Common myeloid progenitor, CD34-positive (primary cell): Measurements from ENCODE around the gene STPG1.

ENCODE experiments used
- CTCF ChIA-PET: fragments of 350-600 bp; sonication (Branson Sonifier 250); formaldehyde crosslinking; loops from one replicate; lab custom pipeline; 2021; ENCODE audit warnings: antibody characterized with exemption; lab: Charles Lee
- POLR2A ChIA-PET: fragments of 350-600 bp; sonication (Branson Sonifier 250); formaldehyde crosslinking; loops from one replicate; lab custom pipeline; 2021; ENCODE audit warnings: antibody characterized with exemption; lab: Charles Lee
- DNase-seq, 3 donors: peaks; one replicate each; pipeline versions ENCODE4 v3.0.0 to v3.0.0-alpha.2; 2013
- H3K27ac ChIP-seq, 2 experiments: 1 replicate in 1 of 2; 2 replicates in 1 of 2; pipeline ENCODE4 v1.7.0; 2013; ENCODE audit warnings: inconsistent platforms in 2 of 2, low read length in 2 of 2, mild to moderate bottlenecking in 2 of 2, low read depth in 1 of 2, moderate library complexity in 1 of 2; ENCODE audit not compliant: severe bottlenecking in 2 of 2, insufficient read depth in 1 of 2, poor library complexity in 1 of 2
- H3K27me3 ChIP-seq, 5 experiments: replicated peaks in 2 of 5; 1 replicate in 3 of 5; 2 replicates in 2 of 5; pipeline versions ENCODE4 v1.6.1 to v1.7.0; 2013; ENCODE audit warnings: low read length in 4 of 5, mild to moderate bottlenecking in 2 of 5, moderate library complexity in 2 of 5, inconsistent platforms in 1 of 5; ENCODE audit not compliant: insufficient read depth in 5 of 5, control insufficient read depth in 4 of 5
- H3K36me3 ChIP-seq, 4 experiments: 1 replicate in 2 of 4; 2 replicates in 2 of 4; pipeline versions ENCODE4 v1.6.1 to v1.7.0; 2013; ENCODE audit warnings: low read length in 3 of 4, control low read depth in 1 of 4, mild to moderate bottlenecking in 1 of 4; ENCODE audit not compliant: control insufficient read depth in 4 of 4, insufficient read depth in 4 of 4
- H3K4me1 ChIP-seq, 4 experiments: 1 replicate in 3 of 4; 2 replicates in 1 of 4; pipeline versions ENCODE4 v1.6.1 to v1.7.1; 2013; ENCODE audit warnings: low read length in 3 of 4, mild to moderate bottlenecking in 3 of 4, control low read depth in 1 of 4, inconsistent platforms in 1 of 4, moderate library complexity in 1 of 4; ENCODE audit not compliant: control insufficient read depth in 4 of 4, insufficient read depth in 4 of 4; ENCODE audit errors: control extremely low read depth in 1 of 4
- H3K4me3 ChIP-seq, 7 experiments: 1 replicate in 4 of 7; 2 replicates in 3 of 7; pipeline versions ENCODE4 v1.5.1 to v1.7.0; 2013; ENCODE audit warnings: mild to moderate bottlenecking in 7 of 7, low read length in 6 of 7, moderate library complexity in 6 of 7, inconsistent platforms in 2 of 7, low read depth in 2 of 7, control low read depth in 1 of 7; ENCODE audit not compliant: insufficient read depth in 4 of 7, control insufficient read depth in 1 of 7; ENCODE audit errors: extremely low read depth in 1 of 7
- H3K9me3 ChIP-seq, 5 experiments: 1 replicate in 4 of 5; 2 replicates in 1 of 5; pipeline versions ENCODE4 v1.6.1 to v1.7.1; 2013; ENCODE audit warnings: low read length in 4 of 5, mild to moderate bottlenecking in 2 of 5, inconsistent platforms in 1 of 5, low read depth in 1 of 5, moderate library complexity in 1 of 5; ENCODE audit not compliant: control insufficient read depth in 4 of 5, insufficient read depth in 2 of 5; ENCODE audit errors: control extremely low read depth in 1 of 5
- WGBS: methylation state at CpG from one replicate; pipeline ENCODE4 v1.1.5; 2013; ENCODE audit not compliant: insufficient coverage; 5-methylcytosine and 5-hydroxymethylcytosine counted together

The STPG1 gene

GRCh38 chr1:24339996-24340395, 73.6 kb downstream of the STPG1 start:
- CTCF ChIA-PET, result no interaction called here
- 100% methylated on average over 6 of the region's 8 CpGs for WGBS
- DNase-seq, result no peak

DNA sequence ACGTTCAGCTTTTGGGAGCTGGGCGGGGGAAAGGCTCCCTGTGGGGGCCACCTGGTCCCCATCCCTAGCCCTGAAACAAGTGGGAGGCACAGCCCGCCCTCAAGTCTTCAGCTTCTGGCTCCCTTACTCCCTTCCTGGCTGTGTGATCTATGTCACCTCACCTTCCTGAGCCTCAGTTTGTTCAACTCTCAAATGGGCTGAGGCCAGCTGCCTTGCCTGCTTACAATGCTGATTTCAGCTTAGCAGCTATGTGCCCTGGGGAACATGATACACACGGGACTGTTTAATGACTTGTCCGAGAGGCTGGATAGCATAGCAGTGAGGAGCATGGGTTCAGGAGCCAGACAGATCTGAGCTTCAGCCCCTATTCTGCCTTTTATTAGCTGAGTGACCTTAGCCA, 75.1 kb downstream of the STPG1 start:
- no peak overlapping the region for H3K27ac ChIP-seq
- no peaks in the 10 kb centered on the region for H3K36me3 ChIP-seq
- ChIA-PET CTCF (no interaction called here), POLR2A (interaction anchor here (0.6 kb wide), 1 partner anchor 34 kb away, joined by 3 read pairs; no protein-coding TSS in a partner anchor)
- H3K27me3 ChIP-seq, result peaks cover 0 to 2% (median 0%) of the 10 kb centered on the region in 5 experiments
- no peak overlapping the region for H3K4me3 ChIP-seq
- no peaks in the 10 kb centered on the region for H3K9me3 ChIP-seq
- H3K4me1 ChIP-seq, result peaks cover 0 to 5% (median 0%) of the 10 kb centered on the region in 4 experiments
- WGBS, result 97% methylated on average over 5 of the region's 5 CpGs
- DNase-seq, result no peak

More at GRCh38 chr1:24339996-24340395, 73.6 kb downstream of the STPG1 start:
- Histone ChIP-seq H3K9me3 (no peaks in the 10 kb centered on the region), H3K36me3 (no peaks in the 10 kb centered on the region), H3K27ac (no peak overlapping the region), H3K27me3 (peaks cover 0 to 2% (median 0%) of the 10 kb centered on the region in 5 experiments), H3K4me1 (peaks cover 0 to 5% (median 0%) of the 10 kb centered on the region in 4 experiments), H3K4me3 (no peak overlapping the region)
- POLR2A ChIA-PET, result interaction anchor here (0.8 kb wide), 1 partner anchor 30 kb away, joined by 3 read pairs; no protein-coding TSS in a partner anchor

GRCh38 chr1:24337455-24337854, 76.1 kb downstream of the STPG1 start:
- Histone ChIP-seq H3K9me3 (no peaks in the 10 kb centered on the region), H3K4me1 (peaks cover 0 to 5% (median 0%) of the 10 kb centered on the region in 4 experiments), H3K27me3 (peaks cover 0 to 2% (median 0%) of the 10 kb centered on the region in 5 experiments), H3K4me3 (no peak overlapping the region), H3K27ac (no peak overlapping the region), H3K36me3 (no peaks in the 10 kb centered on the region)
- POLR2A ChIA-PET, result no interaction called here
- 98% methylated on average over 4 of the region's 4 CpGs for WGBS
- CTCF ChIA-PET, result interaction anchor here (1.4 kb wide), 1 partner anchor 30 kb away, joined by 3 read pairs; no protein-coding TSS in a partner anchor
- DNase-seq, result no peak

DNA sequence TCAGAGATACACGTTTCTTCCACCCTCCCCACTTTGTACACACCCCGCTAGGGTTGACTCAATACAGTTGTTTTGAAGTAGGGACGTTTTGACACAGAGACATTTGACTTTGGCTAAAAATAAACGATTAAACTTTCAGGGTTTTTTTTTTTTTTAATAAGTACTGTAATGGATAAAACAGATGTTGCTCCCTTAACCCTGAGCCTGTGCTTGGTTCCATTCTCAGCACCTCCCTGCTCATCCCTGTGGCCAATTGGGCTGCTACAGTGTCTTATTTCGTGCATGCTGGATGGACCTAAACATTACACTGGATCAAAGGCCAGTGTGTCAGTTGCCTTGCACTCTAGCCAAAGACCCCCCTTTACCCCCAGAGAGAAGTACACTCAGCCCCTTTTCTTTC, 77.5 kb downstream of the STPG1 start:
- CTCF ChIA-PET, result interaction anchor here (1.4 to 1.8 kb wide), 2 partner anchors 10 to 32 kb away, joined by 3 to 7 read pairs; no protein-coding TSS in a partner anchor
- Histone ChIP-seq H3K27ac (no peak overlapping the region), H3K4me3 (no peak overlapping the region), H3K36me3 (no peaks in the 10 kb centered on the region), H3K9me3 (no peaks in the 10 kb centered on the region), H3K27me3 (peaks cover 0 to 2% (median 0%) of the 10 kb centered on the region in 5 experiments), H3K4me1 (peaks cover 0 to 5% (median 0%) of the 10 kb centered on the region in 4 experiments)
- no peak for DNase-seq
- POLR2A ChIA-PET, result interaction anchor here (0.6 kb wide), 1 partner anchor 23 kb away, joined by 5 read pairs; no protein-coding TSS in a partner anchor
- 100% methylated on average over 2 of the region's 5 CpGs for WGBS

GRCh38 chr1:24331961-24332673, 81.5 kb downstream of the STPG1 start:
- Histone ChIP-seq H3K4me3 (no peak overlapping the region), H3K4me1 (peaks cover 0 to 7% (median 0%) of the 10 kb centered on the region in 4 experiments), H3K27ac (no peak overlapping the region), H3K27me3 (peaks cover 0 to 4% (median 0%) of the 10 kb centered on the region in 5 experiments), H3K36me3 (no peaks in the 10 kb centered on the region), H3K9me3 (no peaks in the 10 kb centered on the region)
- ChIA-PET POLR2A (no interaction called here), CTCF (no interaction called here)
- WGBS, result 96% methylated on average over 7 of the region's 7 CpGs
- no peak for DNase-seq

DNA sequence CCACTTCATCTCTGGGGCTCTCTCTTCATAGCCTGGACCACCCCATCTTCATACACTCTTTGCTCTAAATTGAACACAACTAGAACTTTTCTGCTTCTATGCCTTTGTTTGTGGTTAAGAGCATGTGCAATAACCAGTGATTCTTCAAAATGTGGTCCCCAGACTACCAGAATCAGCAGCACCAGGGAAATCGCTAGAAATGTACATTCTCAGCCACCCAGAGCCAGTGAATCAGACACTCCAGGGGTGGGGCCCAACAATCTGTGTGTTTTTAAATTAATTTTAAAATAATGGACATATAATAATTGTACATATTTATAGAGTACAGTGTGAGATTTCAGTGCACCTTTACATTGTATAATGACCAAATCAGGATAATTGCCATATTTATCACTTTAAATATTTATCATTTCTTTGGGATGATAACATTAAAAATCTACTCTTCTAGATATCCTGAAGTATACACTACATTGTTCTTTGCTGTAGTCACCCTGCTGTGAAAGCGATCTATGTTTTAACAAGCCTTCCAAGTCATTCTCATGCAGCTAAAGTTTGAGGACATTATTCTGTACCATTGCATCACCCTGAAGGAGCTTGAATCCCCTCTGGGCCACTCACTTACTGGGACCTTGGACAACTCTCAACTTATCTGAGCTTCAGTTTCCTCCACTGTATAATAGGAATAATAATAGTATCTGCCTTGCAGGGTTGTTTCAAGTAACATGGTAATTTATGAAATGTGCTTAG, 83.6 kb downstream of the STPG1 start:
- ChIA-PET CTCF (interaction anchor here (1.3 to 1.4 kb wide), 3 partner anchors 10 to 17 kb away, joined by 3 to 4 read pairs (median 4); no protein-coding TSS in a partner anchor), POLR2A (no interaction called here)
- H3K36me3 ChIP-seq, result no peaks in the 10 kb centered on the region
- peaks cover 0 to 19% (median 10%) of the 10 kb centered on the region in 5 experiments for H3K27me3 ChIP-seq
- no peak for DNase-seq
- no peaks in the 10 kb centered on the region for H3K9me3 ChIP-seq
- 100% methylated on average over 1 of the region's 2 CpGs for WGBS
- H3K4me1 ChIP-seq, result peaks cover 0 to 10% (median 0%) of the 10 kb centered on the region in 4 experiments
- H3K4me3 ChIP-seq, result no peak overlapping the region
- no peak overlapping the region for H3K27ac ChIP-seq
